T-helper 9 cell (primary cell): ENCODE measurements around the gene CCDC80.

Experiments
- DNase-seq: peaks from one replicate; pipeline ENCODE4 v3.0.0-alpha.2; 2020

CCDC80 gene

DNA sequence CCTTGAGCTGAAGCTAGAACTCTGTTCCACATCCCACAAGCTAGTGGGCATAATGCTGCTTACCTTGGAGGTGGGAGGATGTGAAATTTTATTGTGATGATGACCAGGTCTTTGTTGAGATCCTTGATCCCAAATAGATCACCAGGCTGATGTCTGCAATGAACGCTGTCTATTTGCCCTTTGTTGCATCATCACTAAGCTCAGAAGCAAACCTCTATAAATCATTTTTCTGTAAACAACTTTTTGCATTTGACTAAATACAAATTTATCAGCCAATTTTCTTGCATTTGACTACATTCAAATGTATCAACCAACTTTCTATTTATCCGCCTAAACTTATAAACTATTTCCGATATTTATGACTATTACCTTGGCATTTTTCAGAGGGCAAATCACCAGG, 9.7 kb downstream of the CCDC80 start:
- DNase-seq = no peak

DNA sequence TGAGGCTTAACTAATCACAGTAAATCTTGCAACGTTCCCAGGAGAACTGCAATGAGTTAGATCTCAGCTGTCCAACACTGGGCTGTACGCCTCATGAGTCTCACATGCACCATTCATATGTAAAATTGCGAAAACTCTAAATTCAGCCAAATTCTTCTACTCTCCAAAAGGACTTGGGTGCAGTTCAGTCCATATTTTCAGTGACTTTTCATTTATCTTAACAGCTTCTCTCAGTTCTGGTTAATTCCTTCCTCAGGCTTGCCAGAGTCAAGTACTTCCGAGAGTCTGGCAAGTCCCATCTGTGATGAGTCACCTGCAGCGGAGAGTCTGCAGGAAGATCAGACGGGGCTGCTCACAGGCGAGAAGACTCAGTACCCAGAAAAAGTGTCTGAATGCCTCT, 11.5 kb downstream of the CCDC80 start:
- no peak for DNase-seq

- no peak for DNase-seq
Measured at GRCh38 chr3:112627919-112628466, 12.9 kb downstream of the CCDC80 start.

- DNase-seq = no peak
Measured at GRCh38 chr3:112627419-112627818, 13.5 kb downstream of the CCDC80 start.

DNA sequence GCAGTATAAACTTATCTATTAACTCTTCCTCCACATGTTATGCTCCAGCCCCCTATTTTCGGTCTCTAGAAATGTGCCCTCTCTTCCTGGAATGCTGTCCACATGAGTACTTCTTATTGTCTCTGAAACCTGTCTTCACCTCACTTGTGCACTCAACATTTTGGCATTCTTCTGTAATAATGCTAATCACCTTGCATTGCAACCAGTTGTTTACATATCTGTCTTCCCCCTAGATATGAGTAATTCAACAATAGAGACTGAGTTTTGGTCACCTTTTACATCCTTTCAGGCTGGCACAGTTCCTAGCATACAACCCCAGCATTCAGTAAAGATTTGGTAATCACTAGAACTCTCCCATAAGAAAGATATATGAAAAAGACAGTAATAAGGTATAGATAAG, 17.2 kb downstream of the CCDC80 start:
- no peak for DNase-seq

GRCh38 chr3:112623213-112623612, 17.7 kb downstream of the CCDC80 start:
- DNase-seq = no peak

DNA sequence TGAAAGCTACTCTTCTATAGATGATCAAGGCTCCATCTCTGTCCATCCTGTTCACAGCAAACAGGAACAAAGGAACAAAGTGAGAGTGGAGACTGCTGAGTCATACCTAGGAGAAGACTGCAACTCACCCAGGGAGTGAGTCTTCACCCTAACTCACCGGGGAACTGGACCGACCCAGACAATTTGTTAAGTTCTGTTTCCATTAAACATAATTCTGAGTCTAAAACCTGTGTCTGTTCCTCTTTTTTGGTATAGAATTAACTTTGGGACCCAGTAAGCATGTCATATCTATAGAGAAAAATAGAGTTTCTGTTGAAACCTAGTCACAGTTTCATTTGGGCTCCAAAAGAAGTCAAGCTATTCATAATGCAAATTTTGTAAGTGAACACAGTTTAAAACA, 21.6 kb downstream of the CCDC80 start:
- DNase-seq = no peak

GRCh38 chr3:112617285-112617684, 23.7 kb downstream of the CCDC80 start:
- DNase-seq = no peak

GRCh38 chr3:112615989-112616731, 24.8 kb downstream of the CCDC80 start:
- DNase-seq = no peak

DNA sequence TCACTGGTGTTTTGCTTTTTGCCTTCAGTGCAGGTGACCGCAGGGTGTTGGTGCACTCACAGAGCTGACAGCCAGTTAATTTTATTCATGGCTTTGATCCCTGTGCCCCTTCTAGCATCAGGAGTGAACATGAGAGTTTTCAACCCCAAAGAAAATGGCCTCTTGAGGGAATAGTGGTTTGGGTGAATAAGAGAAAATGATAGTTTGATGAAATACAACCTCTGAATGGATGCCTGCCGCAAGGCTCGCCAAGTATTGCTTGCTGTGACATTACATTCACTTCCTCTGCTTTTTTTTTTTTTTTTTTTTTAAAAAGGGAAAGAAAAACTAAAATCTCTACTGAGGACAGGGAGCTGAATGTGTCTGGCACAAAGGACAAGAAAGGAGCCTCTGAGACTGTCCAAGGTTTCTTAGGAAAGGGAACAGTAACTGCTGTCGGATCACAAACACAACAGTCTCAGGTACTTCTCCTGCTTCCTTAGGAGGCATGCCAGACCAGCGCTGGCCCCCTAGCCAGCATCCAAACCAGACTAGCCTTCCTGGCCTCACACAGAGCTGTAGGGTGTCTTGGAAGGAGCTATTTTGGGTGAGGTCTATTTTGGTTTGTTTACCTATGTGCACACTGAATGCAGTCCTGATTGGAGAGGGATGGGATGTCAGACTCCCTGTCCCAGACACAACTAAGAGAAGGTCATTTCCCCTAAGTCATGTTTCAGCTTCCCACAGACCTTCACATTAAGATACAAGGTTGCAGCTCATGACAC, 29.0 kb downstream of the CCDC80 start:
- no peak for DNase-seq

DNA sequence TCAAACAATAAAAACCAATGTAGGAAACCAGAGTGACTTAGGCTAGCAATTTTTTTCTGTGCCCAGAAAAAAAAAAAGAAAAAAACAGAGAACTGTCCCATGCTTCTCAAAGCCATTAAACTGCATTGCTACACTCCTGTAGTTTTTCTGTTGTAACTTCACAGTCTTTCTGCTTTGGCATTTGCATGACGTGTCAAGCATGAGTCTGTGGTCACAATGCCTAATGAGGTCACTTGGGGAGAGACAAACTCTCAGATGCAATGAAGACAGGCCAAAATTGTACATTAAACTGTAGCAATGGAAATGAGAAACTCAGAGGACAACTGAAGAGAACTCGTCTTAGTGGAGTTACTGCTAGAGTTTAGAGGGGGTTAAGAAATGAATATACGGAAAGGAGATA, 30.8 kb downstream of the CCDC80 start:
- DNase-seq = no peak

- no peak for DNase-seq
Measured at GRCh38 chr3:112607863-112608262, 33.1 kb downstream of the CCDC80 start.

DNA sequence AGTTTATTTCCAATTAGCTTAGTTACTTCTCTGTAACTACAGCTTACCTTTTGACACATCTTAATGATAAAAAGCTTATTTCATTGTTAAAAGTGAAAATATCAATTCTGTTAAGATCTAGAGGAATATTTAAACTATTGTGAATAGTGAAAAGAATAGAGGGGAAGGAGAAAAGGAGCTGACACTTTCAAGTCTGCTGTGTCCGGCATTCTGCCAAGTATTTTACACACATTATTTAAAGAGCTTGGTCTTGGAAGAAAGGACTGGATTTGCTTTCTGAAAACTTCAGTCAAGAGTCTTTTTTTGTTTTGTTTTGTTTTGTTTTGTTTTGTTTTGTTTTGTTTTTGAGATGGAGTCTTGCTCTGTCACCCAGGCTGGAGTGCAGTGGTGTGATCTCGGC, 34.8 kb downstream of the CCDC80 start:
- no peak for DNase-seq

DNA sequence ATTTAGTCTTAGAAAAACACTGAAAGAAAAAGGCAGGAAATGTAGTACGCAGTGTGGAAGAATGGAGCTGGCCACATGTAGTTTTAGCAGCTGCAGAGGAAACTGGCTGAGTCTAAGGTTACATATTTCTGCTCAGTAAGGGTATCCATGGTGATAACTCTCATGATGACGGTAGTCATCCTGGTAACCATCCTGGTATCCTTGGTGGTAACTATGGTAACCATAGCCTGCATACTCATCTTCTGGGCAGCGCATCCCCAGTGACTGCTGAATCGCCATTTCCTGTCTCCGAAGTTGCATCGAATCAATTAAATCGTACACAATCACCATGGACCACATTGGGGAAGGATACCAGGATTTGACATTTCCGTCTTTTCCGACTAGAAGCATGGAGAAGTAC, 35.7 kb downstream of the CCDC80 start:
- DNase-seq = no peak

DNA sequence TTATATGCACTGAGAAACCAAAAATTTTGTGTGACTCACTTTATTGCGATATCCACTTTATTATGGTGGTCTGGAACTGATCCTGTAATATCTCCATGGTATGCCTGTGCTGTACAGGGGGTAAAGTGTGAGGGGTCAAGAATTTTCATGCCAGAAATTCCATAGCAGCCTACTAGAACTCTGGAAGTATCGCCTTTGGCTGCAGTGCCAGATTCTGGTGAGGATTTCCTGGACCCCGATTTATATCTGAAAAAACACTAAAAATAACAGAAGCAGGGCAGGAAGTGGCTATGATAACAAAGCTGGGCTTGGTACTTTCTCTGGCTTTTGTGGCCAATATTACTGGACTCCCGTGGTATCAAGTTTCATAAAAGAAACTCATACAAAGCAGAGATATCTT, 36.4 kb downstream of the CCDC80 start:
- DNase-seq = no peak

- DNase-seq = no peak
Measured at GRCh38 chr3:112602217-112602838, 38.6 kb downstream of the CCDC80 start.

GRCh38 chr3:112598731-112599130, 42.2 kb downstream of the CCDC80 start:
- no peak for DNase-seq

DNA sequence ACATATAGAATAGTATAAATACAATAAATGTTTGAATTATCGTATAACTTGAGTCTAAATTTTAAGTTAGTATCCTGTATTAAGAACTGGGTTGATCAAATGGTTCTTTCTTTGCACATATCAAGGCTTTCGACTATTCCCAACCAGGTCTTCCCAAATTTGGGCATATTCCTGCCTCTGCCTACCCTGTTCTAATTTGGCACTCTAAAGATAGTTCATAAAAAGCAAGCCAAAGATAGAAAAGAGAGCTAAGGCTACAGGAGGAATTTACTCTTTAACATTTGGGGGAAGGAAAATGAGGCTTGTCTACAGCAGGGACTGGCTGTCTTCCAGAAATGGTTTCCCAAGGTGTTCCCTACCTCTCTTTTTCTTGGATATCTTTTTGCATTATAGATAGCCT, 43.0 kb downstream of the CCDC80 start:
- no peak for DNase-seq

GRCh38 chr3:112594856-112595255, 46.1 kb downstream of the CCDC80 start:
- DNase-seq = no peak

DNA sequence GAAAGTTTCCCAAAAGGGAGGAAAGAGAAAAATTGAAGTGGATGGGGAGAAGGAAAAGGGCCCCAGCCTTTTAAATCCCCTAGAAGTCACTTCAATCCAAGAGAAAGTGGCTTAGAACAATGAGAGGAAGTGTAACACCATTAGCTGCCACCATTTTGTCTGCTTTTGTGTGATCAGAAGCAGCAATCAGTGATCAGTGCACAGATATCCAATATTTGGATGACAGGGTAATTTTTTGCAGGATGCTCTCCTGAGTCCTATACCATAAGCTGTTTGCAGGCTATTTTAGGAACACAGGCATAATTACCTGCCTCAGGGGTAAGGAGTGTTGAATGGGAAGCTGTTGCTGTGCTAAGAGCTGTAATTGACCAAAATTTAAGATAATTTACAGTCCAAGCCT, 47.7 kb downstream of the CCDC80 start:
- DNase-seq = no peak

DNA sequence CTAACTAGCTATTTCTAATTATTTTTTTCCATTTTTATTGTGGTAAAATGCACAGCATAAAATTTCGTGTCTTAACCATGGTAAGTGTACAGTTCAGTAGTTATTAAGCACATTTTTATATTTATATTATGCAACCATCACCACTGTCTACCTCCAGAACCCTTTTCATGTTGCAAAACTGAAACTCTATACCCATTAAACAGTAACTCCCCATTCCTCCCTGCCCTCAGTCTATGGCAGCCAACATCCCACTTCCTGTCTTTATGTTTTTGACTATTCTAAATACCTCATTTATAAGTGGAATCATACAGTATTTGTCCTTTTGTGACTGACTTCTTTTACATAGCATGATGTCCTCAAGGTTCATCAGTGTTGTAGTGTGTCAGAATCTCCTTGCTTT, 53.6 kb downstream of the CCDC80 start:
- no peak for DNase-seq

- no peak for DNase-seq
Measured at GRCh38 chr3:112585782-112586181, 55.2 kb downstream of the CCDC80 start.

DNA sequence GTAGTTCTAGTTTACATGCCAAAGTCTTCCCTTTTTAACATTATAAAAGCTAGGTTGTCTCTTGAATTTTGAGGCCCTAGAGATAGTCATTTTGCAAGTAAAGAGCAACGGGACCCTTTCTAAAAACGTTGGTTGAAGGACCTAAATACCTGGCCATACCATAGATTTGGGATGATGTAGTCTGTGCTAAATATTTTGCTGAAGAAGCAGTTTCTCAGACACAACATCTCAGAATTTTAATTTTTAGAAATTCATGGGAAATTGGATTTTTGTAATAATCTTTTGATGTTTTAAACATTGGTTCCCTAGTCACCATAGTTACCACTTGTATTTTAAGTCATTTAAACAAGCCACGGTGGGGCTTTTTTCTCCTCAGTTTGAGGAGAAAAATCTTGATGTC, 57.8 kb downstream of the CCDC80 start:
- no peak for DNase-seq
